B cell (primary cell): ENCODE data around the gene RP2. TPM values are rescaled to one million over a fixed set of nuclear protein-coding genes. Genes with fewer than 3 reads are reported as not detected.

Source experiments
- polyA plus RNA-seq: library from polyadenylated mRNA; depleted of rRNA; stranded (reverse); fragments of >200 nt; gene quantifications from 2 replicates; pipeline ENCODE4 v1.2.3, GENCODE V29; 2012
- total RNA-seq, 2 donors: library from RNA; stranded (reverse); fragments of 120-200 nt in 1 of 2; gene quantifications; 1 replicate in 1 of 2; 2 replicates in 1 of 2; pipeline versions ENCODE4 v1.2.3 to v1.2.4, GENCODE V29; 2013 to 2022

The RP2 gene
- total and polyA plus RNA-seq, 2 donors (not counting 1 experiment from before 2014, with no cell fraction given): 5.5 to 14.9 TPM

Other genes with a start within 250 kb of the RP2 start
- gene SLC9A7, start 77.9 kb upstream of the RP2 start, total RNA-seq: 51.1 and 53.2 TPM in 2 replicates
- 24.9 and 36.1 TPM in 2 replicates for gene SLC9A7, start 77.9 kb upstream of the RP2 start, polyA plus RNA-seq
- 22.2 and 23.4 TPM in 2 replicates for gene JADE3, start 75.4 kb downstream of the RP2 start, total RNA-seq
- 3.6 TPM in 2 replicates for gene JADE3, start 75.4 kb downstream of the RP2 start, polyA plus RNA-seq
- 0.25 and 0.39 TPM in 2 replicates for gene RGN, start 241.4 kb downstream of the RP2 start, total RNA-seq
- gene RGN, start 241.4 kb downstream of the RP2 start, polyA plus RNA-seq: not detected in 2 replicates